Measurements from ENCODE around the gene NACAD.
"Not testable (repeated sequence)": the region's sequence is repeated elsewhere in the genome, so short reads cannot be mapped to it uniquely, and the experiment has no call there.

NACAD gene

DNA sequence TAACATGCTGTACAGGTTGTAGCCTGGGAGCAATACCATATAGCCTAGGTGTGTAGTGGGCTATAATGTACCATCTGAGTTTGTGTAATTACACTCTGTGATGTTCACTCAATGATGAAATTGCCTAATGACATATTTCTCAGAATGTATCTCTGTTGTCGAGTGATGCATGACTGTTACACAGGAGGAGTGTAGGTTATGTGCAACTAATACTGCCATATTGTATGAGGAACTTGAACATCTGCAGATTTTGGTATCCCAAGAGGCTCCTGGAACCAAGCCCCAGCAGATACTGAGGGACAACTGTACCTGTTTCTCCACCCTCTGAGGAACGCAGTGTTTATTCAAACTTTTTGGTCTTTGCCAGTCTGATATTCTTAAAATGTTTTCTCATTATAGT lies 38.6 kb downstream of the NACAD start:
- FAIRE-seq: no peak

DNA sequence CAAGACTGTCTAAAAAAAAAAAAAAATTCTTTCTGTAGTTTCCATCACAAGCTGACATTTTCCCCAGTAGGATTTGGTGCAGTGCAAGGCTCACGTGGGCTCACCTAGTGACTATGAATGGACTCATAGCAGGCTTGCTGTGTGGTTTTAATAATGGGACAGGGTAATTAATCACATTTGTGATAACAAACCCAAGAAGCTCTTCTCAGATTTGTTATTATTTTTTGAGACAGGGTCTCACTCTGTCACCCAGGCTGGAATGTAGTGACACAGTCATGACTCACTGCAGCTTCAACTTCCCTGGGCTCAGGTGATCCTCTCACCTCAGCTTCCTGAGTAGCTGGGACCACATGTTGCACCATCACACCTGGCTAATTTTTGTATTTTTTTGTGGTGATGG lies 40.0 kb downstream of the NACAD start:
- no peak for FAIRE-seq

DNA sequence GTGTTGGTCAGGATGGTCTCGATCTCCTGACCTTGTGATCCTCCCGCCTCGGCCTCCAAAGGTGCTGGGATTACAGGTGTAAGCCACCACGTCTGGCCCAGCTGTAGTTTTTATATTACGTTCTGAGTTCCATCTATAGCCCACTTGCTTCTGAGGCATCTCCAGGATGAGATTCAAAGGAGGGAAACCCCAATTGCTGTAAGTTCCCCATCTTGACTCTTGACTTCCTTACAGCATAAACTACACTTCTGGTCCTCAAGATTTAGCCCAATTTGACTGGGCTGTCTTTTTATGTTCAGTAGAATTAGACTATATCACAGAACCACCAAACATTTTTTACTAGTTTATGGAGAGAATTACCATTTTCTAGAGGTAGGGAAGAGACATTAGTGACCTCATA lies 44.4 kb downstream of the NACAD start:
- no peak for FAIRE-seq

DNA sequence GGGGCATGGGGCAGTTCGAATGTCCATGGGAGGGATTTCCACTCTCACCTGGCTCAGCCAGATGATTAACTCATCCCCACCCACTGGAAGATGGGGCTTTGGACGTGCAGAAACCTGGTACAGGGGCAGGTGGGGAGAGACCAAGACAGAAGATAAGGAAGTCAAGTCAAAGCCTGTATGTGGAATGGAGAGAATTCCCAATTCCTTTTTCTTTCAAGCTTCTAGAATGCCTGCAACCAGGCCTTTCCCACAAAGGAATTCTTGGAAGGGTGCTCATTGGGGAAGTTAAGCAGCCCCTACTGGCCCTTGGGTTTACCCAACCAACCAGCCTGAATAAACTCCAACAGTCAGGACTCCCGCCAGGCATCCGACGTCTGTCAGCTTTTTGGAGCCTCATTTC lies 49.7 kb downstream of the NACAD start:
- FAIRE-seq: no peak

DNA sequence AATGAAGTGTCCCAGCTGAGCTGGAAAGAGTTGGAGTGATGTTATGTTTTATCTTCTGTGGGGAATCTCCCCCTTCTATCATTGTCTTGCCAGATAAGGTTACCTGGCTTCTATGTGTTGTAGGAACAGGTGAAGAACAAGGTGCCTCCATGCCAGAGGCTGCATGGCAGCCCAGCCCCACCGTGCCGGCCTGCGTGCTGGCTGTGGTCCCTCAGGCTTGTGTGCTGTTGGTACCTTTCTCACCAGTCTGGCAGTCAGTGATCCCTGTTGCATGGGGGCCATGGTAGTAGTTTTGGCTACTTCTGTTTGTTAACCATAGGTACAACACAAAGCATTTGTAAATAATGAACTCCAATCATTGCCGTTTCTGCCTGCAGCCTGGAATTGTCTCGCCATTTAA lies 50.9 kb downstream of the NACAD start:
- no peak for FAIRE-seq

DNA sequence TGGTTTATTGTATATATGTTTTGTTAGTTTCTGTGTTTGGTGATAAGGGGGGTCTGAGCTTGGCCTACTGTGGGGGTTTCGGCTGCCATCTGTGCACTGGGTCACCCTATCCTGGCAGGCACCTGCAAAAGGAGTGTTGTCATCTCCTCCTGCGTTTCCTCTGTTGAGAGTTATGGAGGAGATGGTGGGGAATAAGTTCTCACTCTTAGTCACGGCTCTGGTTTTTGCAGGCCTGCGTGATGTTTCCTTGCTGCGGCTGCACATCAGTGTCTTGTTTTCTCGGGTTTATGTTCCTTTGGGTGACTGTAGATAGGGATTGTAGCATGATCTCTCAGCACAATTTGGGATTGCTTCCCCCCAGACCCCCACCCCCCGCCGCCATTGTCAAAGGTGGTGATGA lies 52.0 kb downstream of the NACAD start:
- FAIRE-seq: no peak

DNA sequence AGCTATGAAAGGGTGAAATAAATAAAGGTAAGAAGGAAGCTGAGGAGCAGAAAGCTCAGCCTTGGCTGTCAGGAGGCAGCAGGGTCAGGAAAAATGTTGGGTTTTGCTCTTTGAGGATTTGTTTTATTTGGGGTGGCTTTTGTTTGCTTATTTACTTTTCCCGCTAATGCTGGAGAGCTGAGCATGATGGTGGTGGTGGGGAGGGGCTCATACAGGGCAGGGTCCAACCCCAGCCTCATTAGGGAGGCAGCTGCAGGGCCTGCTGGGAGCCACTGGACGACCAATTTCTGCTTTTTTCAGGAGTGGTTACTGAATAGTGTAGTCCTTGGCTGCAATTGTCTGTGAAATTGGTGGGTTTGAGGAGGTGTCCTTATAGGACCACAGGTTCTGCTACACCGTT lies 52.5 kb downstream of the NACAD start:
- no peak for FAIRE-seq

DNA sequence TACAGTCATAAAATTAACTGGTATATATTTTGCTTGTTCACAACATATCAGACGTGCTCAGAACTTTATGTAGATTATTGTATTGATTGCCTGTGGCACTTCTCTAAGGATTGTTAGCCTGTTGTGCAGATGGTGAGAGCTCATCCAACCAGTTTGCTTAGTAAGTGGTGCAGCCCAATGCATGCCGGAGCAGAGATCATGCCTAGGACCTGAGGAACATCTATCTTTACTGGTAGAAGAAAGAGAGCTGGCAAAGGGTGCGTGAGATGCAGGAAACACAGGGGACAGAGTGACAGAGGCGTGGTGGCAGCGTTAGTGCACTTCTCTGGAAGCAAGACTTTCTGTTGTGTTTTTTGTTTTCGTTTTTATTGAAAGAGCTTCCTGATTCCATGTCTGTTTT lies 52.9 kb downstream of the NACAD start:
- FAIRE-seq: no peak

DNA sequence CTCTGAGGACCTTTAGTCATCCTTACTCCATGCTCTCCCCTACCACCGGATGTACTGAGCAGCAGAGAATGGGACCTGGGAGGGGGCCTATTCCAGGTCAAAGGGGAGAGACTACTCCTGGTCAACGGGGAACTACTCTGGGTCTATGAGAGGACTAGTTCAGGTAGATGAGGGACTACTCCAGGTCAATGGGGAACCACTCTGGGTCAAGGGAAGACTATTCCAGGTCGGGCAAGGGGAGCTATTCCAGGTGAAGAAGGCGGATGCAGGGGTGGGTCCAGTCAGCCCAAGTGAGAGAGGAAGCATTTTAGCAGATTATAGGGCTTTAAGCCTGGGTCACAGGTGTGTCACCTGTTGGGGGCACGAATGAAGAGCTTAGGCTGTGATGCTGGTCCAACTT lies 53.4 kb downstream of the NACAD start:
- no peak for FAIRE-seq

DNA sequence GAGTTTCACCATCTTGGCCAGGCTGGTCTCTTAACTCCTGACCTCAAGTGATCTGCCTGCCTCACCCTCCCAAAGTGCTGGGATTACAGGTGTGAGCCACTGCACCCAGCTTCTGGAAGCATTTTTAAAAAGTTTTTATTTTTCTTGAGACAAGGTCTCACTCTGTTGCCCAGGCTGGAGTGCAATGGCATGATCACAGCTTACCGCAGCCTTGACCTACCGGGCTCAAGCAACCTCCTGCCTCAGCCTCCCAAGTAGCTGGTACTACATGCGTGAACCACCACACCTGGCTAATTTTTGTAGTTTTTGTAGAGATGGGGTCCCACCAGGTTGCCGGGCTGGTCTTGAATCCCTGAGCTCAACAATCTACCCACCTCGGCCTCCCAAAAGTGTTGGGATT lies 54.1 kb downstream of the NACAD start:
- FAIRE-seq: not testable (repeated sequence)

DNA sequence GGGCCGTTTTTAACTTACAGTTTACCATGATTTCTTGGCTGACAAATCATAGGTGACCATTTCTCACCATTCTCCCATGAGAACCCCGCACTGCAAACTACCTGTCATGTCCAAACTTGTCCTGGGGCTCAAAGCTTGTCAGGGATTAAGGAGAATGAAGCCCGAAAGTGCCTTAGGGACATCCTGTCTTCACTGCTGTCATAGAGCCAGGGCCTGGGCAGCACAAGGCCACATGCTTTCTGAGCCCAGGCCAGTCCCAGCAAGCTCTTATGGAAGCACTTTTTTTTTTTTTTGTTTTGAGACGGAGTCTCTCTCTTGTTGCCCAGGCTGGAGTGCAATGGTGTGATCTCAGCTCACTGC lies 54.9 kb downstream of the NACAD start:
- FAIRE-seq: no peak

DNA sequence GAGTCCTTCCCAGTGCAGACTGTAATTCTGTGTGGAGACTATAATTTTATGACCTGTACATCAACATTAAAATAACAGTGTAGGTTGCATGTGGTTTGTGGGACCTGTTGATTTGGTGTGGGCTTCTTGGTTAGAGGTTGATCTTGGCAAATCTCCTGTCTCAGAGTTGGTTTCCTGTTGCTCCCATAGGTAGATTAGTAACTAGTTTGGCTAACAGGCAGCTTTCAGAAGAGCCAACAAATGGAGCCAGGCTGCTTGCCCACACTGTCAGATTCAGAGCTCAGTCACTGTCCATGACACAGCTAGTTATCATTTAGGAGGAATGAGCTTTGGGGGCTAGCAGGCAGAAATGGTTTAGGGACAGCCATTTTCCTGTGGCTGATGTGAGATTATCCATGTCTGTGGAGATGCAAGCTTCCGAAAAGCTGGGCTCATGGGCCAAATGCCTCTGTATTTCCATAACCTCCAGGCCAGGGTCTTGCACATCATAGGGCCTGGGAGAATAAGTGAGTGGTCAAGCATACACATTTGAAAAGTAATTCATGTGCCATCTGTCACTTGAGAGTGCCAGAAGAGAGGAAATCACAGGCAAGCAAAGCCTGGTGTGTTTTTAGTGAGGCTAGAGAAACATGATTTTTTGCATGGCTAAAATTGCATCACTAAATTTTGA lies 55.4 kb downstream of the NACAD start:
- no peak for FAIRE-seq

DNA sequence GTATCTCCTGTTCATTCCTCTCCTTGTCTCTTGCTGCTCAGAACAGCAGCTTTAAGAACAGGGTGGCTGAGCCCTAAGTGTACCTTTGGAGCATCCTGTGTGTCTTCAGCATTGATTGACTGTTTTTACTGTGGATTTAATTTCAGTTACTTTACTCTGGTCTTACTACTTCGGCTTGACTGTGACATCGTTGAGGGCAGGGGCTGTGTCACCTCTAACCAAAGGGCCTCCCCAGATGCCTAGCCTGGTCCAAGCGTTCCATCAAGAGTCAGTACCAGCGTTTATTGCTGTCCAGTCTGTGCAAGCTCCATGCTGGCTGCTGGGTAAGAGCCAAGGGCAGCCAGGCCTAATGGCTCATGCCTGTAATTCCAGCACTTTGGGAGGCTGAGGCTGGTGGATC lies 56.3 kb downstream of the NACAD start:
- no peak for FAIRE-seq

DNA sequence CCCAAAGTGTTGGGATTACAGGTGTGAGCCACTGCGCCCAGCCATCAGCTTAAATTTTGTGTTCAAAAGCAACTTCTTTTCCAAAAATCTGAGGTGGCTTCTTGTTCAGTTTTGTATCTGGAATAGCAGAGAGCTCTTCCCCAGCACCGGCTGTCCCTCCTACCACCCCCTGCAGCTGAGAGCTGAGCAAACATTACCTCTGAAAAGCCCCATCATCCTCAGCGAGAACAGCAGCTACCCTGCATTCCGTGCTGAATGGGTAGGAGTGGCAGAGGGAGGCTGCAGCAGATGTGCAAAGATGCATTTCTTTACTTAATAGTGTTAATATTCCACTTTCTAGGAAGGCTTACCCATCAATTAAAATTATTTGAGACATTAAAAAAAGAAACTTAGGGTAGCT lies 56.9 kb downstream of the NACAD start:
- no peak for FAIRE-seq

All from TTC549 (cell line).